Right lobe of liver (tissue), 6 donors: Measurements from ENCODE around the gene ASB7. TPM values are rescaled to one million over a fixed set of nuclear protein-coding genes. Genes with fewer than 3 reads are reported as not detected.
A peak's percentile ranks its signal among the peaks of the same experiment; 100 is the strongest.

ENCODE experiments used
- ATAC-seq, 4 donors: fragments of 200-7000 bp; cut with Tn5 transposase; one replicate each; pipeline ENCODE4 v1.9.1; 2020; ENCODE audit warnings: mild to moderate bottlenecking in 4 of 4, moderate library complexity in 4 of 4
- DNase-seq, 3 donors: peaks; one replicate each; pipeline ENCODE4 v3.0.0-alpha.2; 2020
- H3K27ac ChIP-seq, 3 donors: fragments of 200-600 bp; one replicate each; pipeline ENCODE4 v1.8.0; 2022
- H3K27me3 ChIP-seq, 2 donors: fragments of 200-600 bp; one replicate each; pipeline ENCODE4 v1.8.0; 2022
- H3K36me3 ChIP-seq, 4 donors: fragments of 200-600 bp; sonication (generic) in 1 of 4; one replicate each; pipeline versions ENCODE4 v1.5.1 to v1.8.0; 2017 to 2022; ENCODE audit warnings: control low read depth in 1 of 4
- H3K4me1 ChIP-seq, 4 donors: fragments of 200-600 bp; sonication (generic) in 1 of 4; one replicate each; pipeline versions ENCODE4 v1.5.1 to v1.8.0; 2017 to 2022; ENCODE audit warnings: control low read depth in 1 of 4
- H3K4me3 ChIP-seq, 3 donors: fragments of 200-600 bp; one replicate each; pipeline ENCODE4 v1.8.0; 2022
- H3K9me3 ChIP-seq, 4 donors: fragments of 200-600 bp; sonication (generic) in 1 of 4; one replicate each; pipeline versions ENCODE4 v1.5.1 to v1.8.0; 2017 to 2022; ENCODE audit warnings: control low read depth in 1 of 4
- POLR2A ChIP-seq: fragments of 450-650 bp; IDR thresholded peaks from one replicate; pipeline ENCODE4 v1.6.1; 2017; ENCODE audit warnings: antibody characterized with exemption, mild to moderate bottlenecking
- WGBS: methylation state at CpG from one replicate; pipeline ENCODE4 v1.1.6; 2018; ENCODE audit warnings: low coverage, low lambda C conversion rate; ENCODE audit not compliant: insufficient coverage; ENCODE audit errors: missing lambda C conversion rate; 5-methylcytosine and 5-hydroxymethylcytosine counted together
- intact Hi-C, 2 donors: fragments of 100-400 bp; cut with DNase I; formaldehyde crosslinking; loops; one replicate each; pipeline versions ENCODE4 v1.11.2 to v1.14.1; 2022
- total RNA-seq, 6 experiments: library from RNA; depleted of rRNA in 2 of 6; stranded (reverse); fragments of >200 nt in 2 of 6; fragmentation: NEBNext Ultra II Directional in 3 of 6; extraction: Animal tissue kit (Norgen Biotek cat#: 25700) in 3 of 6; gene quantifications; one replicate each; pipeline versions ENCODE4 v1.1.0 to v1.2.4, GENCODE V29; 2016 to 2023
- TF ChIP-seq, protein P1 (sequence below), 4 donors: fragments of 200-600 bp in 3 of 4; fragments of 450-650 bp in 1 of 4; IDR thresholded peaks; one replicate each; pipeline versions ENCODE4 v1.5.1 to v1.8.0; 2016 to 2022; ENCODE audit warnings: antibody characterized with exemption in 4 of 4, mild to moderate bottlenecking in 2 of 4
- donor health status: DM: no; HTN: yes; CAD: no.
- donor health status: DM: no; HTN: no; CAD: no.
- donor health status: DM: no; HTN: no; CAD: no.
- donor health status: DM: no; HTN: yes; CAD: no.
- donor health status: DM: no; HTN: yes; CAD: no.

ASB7 gene
- total RNA-seq, 6 experiments from 2014 or later: 5.4 to 7.9 (median 7.2) TPM

DNA sequence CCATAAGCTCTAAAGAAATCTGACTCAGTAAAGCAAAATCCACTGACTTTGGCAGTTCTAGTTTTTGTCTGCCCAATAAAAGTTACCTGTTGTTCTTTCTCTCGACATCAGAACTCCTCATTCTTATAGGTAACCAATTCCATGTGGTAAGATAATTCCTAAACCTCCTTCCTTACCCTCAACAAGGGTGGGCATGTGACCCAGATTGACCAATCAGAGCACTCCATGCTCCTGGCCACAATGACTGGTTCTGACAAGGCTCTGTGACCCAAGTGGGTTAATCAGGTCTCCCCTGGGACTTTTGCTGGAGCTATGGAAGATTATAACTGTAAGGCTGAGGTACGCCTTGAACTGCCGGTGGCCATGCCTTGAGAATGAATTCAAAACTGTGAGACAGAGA is 32.1 kb upstream of the ASB7 start:
- intact Hi-C loops: no loop called here
- H3K9me3 ChIP-seq: no peaks in the 10 kb centered on the region
- TF ChIP-seq POLR2A: no peak
- TF ChIP-seq, protein P1, sequence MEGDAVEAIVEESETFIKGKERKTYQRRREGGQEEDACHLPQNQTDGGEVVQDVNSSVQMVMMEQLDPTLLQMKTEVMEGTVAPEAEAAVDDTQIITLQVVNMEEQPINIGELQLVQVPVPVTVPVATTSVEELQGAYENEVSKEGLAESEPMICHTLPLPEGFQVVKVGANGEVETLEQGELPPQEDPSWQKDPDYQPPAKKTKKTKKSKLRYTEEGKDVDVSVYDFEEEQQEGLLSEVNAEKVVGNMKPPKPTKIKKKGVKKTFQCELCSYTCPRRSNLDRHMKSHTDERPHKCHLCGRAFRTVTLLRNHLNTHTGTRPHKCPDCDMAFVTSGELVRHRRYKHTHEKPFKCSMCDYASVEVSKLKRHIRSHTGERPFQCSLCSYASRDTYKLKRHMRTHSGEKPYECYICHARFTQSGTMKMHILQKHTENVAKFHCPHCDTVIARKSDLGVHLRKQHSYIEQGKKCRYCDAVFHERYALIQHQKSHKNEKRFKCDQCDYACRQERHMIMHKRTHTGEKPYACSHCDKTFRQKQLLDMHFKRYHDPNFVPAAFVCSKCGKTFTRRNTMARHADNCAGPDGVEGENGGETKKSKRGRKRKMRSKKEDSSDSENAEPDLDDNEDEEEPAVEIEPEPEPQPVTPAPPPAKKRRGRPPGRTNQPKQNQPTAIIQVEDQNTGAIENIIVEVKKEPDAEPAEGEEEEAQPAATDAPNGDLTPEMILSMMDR (IDR thresholded peaks at IDR 0.05): no peak
- no peak overlapping the region for H3K27ac ChIP-seq
- no peaks in the 10 kb centered on the region for H3K4me1 ChIP-seq
- ATAC-seq (no peak), DNase-seq (no peak)
- WGBS: 93% methylated on average over 3 of the region's 3 CpGs
- no peaks in the 10 kb centered on the region for H3K27me3 ChIP-seq
- no peak overlapping the region for H3K4me3 ChIP-seq
- peaks cover 0 to 10% (median 2%) of the 10 kb centered on the region in 4 donors for H3K36me3 ChIP-seq

- intact Hi-C loops: no loop called here
- peaks cover 0 to 10% (median 2%) of the 10 kb centered on the region in 4 donors for H3K36me3 ChIP-seq
- WGBS: 79% methylated on average over 4 of the region's 4 CpGs
- TF ChIP-seq, protein P1 (IDR thresholded peaks at IDR 0.05): no peak
- TF ChIP-seq POLR2A: no peak
- no peaks in the 10 kb centered on the region for H3K4me1 ChIP-seq
- H3K27ac ChIP-seq: no peak overlapping the region
- ATAC-seq (no peak), DNase-seq (no peak)
- no peaks in the 10 kb centered on the region for H3K27me3 ChIP-seq
- H3K9me3 ChIP-seq: no peaks in the 10 kb centered on the region
- no peak overlapping the region for H3K4me3 ChIP-seq
Measured at GRCh38 chr15:100570735-100571313, 31.6 kb upstream of the ASB7 start.

DNA sequence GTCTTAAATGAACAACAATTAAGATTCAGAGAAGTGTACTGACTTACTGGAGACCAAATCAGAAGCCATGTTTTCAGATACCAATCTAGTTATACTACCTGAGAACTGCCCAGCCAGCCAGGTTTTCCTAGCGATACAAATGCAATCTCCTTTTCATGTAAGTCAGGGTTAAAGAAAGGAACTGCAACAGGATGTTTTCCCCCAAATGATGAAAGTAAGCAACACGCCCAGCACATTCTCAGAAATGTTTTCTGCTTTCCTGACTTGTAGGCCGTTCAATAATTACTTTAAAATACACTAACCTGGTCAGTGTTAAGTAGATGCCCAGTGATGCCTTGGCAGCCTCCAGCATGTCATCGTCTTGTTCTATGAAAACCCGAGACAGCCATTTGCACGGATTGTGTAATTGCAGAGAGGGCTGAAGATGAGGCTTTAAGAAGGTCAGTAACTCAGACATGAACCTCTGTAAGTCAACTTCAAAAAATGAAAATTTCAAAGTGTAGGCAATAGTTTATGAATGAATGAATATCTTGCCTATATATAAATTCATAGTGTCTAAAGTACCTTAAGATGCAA is 30.7 kb upstream of the ASB7 start:
- ATAC-seq (no peak), DNase-seq (no peak)
- Histone ChIP-seq H3K27me3 (no peaks in the 10 kb centered on the region), H3K27ac (no peak overlapping the region), H3K9me3 (no peaks in the 10 kb centered on the region), H3K4me3 (no peak overlapping the region), H3K4me1 (no peaks in the 10 kb centered on the region), H3K36me3 (peaks cover 0 to 10% (median 2%) of the 10 kb centered on the region in 4 donors)
- intact Hi-C loops: no loop called here
- WGBS: 76% methylated on average over 5 of the region's 6 CpGs
- no peak for TF ChIP-seq POLR2A
- TF ChIP-seq, protein P1 (IDR thresholded peaks at IDR 0.05): no peak

DNA sequence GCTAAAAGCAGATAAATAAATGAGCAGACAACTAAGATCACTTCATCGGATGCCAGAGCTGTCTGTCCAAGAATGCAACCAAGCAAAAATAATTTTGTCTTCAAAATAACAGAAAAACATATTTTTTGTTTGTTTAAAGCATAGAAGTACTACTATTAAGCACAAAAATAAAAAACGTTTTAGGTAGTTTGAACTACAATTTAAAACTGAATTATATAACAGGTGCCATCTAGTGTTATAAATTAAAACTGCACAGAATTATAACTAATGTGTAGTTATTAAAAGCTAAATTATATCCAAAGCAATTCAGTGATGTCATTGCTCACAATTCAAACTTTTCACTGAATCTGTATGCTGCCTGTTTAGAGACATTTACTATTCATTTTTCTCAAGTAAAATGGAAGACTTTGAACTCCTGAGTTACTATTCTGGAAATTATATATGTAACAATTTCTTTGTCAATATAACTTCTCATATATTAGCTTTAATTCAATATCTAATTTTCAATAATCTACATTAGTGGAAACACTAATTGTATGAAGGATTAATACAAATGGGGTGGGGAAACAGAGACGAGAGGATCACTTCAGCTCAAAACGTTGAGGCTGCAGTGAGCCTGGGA is 29.9 kb upstream of the ASB7 start:
- DNase-seq (no peak), ATAC-seq (peak in 3 of 4 donors; percentile 38 to 45 (median 44))
- Histone ChIP-seq H3K9me3 (no peaks in the 10 kb centered on the region), H3K4me3 (no peak overlapping the region), H3K4me1 (no peaks in the 10 kb centered on the region), H3K27ac (no peak overlapping the region), H3K27me3 (no peaks in the 10 kb centered on the region), H3K36me3 (peaks cover 0 to 10% (median 2%) of the 10 kb centered on the region in 4 donors)
- intact Hi-C loops: no loop called here
- WGBS: 61% methylated on average over 4 of the region's 4 CpGs
- TF ChIP-seq, protein P1 (IDR thresholded peaks at IDR 0.05): peak; percentile 56 to 63 (median 60)
- no peak for TF ChIP-seq POLR2A
